H9 (cell line): Measurements from ENCODE around the gene FANCC. TPM values are rescaled to one million over a fixed set of nuclear protein-coding genes. Genes with fewer than 3 reads are reported as not detected.

ENCODE experiments used
- DNase-seq: peaks from one replicate; pipeline ENCODE4 v3.0.0-alpha.2; 2017
- H2AFZ ChIP-seq: one replicate; pipeline ENCODE4 v1.6.1; 2013; ENCODE audit warnings: mild to moderate bottlenecking, low read length, control low read depth, moderate library complexity
- H2AK5ac ChIP-seq: 2 replicates; pipeline ENCODE4 v1.6.1; 2013; ENCODE audit warnings: low read length, control low read depth, mixed read lengths; ENCODE audit not compliant: insufficient read length
- H2BK120ac ChIP-seq: one replicate; pipeline ENCODE4 v1.6.1; 2013; ENCODE audit warnings: low read depth, mild to moderate bottlenecking, low read length, control low read depth, inconsistent platforms; ENCODE audit not compliant: poor library complexity, severe bottlenecking
- H2BK12ac ChIP-seq: 2 replicates; pipeline ENCODE4 v1.6.1; 2013; ENCODE audit warnings: low read length, control low read depth, mixed read lengths, low read depth; ENCODE audit not compliant: insufficient read length
- H2BK15ac ChIP-seq: 2 replicates; pipeline ENCODE4 v1.6.1; 2013; ENCODE audit warnings: low read depth, low read length, control low read depth
- H2BK20ac ChIP-seq: one replicate; pipeline ENCODE4 v1.6.1; 2013; ENCODE audit warnings: low read depth, mild to moderate bottlenecking, low read length, control low read depth, inconsistent platforms; ENCODE audit not compliant: poor library complexity, severe bottlenecking
- H2BK5ac ChIP-seq: 2 replicates; pipeline ENCODE4 v1.6.1; 2013; ENCODE audit warnings: low read length, control low read depth, mixed read lengths; ENCODE audit not compliant: insufficient read length
- H3K14ac ChIP-seq: 2 replicates; pipeline ENCODE4 v1.6.1; 2013; ENCODE audit warnings: low read length, control low read depth; ENCODE audit not compliant: insufficient read depth
- H3K18ac ChIP-seq: 2 replicates; pipeline ENCODE4 v1.6.1; 2013; ENCODE audit warnings: low read depth, mild to moderate bottlenecking, mixed read lengths, low read length, control low read depth; ENCODE audit not compliant: insufficient read length
- H3K23ac ChIP-seq: 2 replicates; pipeline ENCODE4 v1.6.1; 2013; ENCODE audit warnings: low read length, control low read depth, mixed read lengths, low read depth; ENCODE audit not compliant: insufficient read length
- H3K23me2 ChIP-seq: 2 replicates; pipeline ENCODE4 v1.6.1; 2013; ENCODE audit warnings: low read depth, mild to moderate bottlenecking, mixed read lengths, low read length, control low read depth; ENCODE audit not compliant: insufficient read length, poor library complexity, severe bottlenecking
- H3K27ac ChIP-seq: 2 replicates; pipeline ENCODE4 v1.5.1; 2013; ENCODE audit warnings: low read length, control low read depth, mixed read lengths, low read depth; ENCODE audit not compliant: insufficient read length
- H3K27me3 ChIP-seq: 2 replicates; pipeline ENCODE4 v1.6.1; 2013; ENCODE audit warnings: low read length, control low read depth, inconsistent platforms; ENCODE audit not compliant: insufficient read depth
- H3K4ac ChIP-seq: 2 replicates; pipeline ENCODE4 v1.6.1; 2013; ENCODE audit warnings: low read depth, mild to moderate bottlenecking, control low read depth, inconsistent platforms, low read length, moderate library complexity
- H3K4me1 ChIP-seq: 2 replicates; pipeline ENCODE4 v1.6.1; 2013; ENCODE audit warnings: low read length, control low read depth, inconsistent platforms; ENCODE audit not compliant: insufficient read depth
- H3K4me2 ChIP-seq: 2 replicates; pipeline ENCODE4 v1.6.1; 2013; ENCODE audit warnings: low read length, control low read depth, mixed read lengths; ENCODE audit not compliant: insufficient read length, insufficient read depth
- H3K56ac ChIP-seq: 2 replicates; pipeline ENCODE4 v1.6.1; 2013; ENCODE audit warnings: low read depth, mild to moderate bottlenecking, mixed read lengths, low read length, control low read depth; ENCODE audit not compliant: insufficient read length
- H3K79me1 ChIP-seq: 2 replicates; pipeline ENCODE4 v1.6.1; 2013; ENCODE audit warnings: low read depth, mild to moderate bottlenecking, moderate library complexity, low read length, control low read depth, inconsistent platforms; ENCODE audit not compliant: insufficient read depth, poor library complexity, severe bottlenecking
- H3K79me2 ChIP-seq: 2 replicates; pipeline ENCODE4 v1.6.1; 2013; ENCODE audit warnings: low read length, control low read depth, inconsistent platforms; ENCODE audit not compliant: insufficient read depth
- H3K9ac ChIP-seq: 2 replicates; pipeline ENCODE4 v1.6.1; 2013; ENCODE audit warnings: low read length, control low read depth, mixed read lengths; ENCODE audit not compliant: insufficient read length; ENCODE audit errors: extremely low read depth
- H3K9me3 ChIP-seq: one replicate; pipeline ENCODE4 v1.6.1; 2013; ENCODE audit warnings: low read depth, low read length, inconsistent platforms; ENCODE audit not compliant: control insufficient read depth
- H3T11ph ChIP-seq: one replicate; pipeline ENCODE4 v1.6.1; 2013; ENCODE audit warnings: mild to moderate bottlenecking, low read length, control low read depth, inconsistent platforms
- H4K20me1 ChIP-seq: one replicate; pipeline ENCODE4 v1.6.1; 2013; ENCODE audit not compliant: control insufficient read depth, insufficient read length, insufficient read depth
- H4K5ac ChIP-seq: 2 replicates; pipeline ENCODE4 v1.6.1; 2013; ENCODE audit warnings: low read depth, mild to moderate bottlenecking, mixed read lengths, low read length, control low read depth; ENCODE audit not compliant: insufficient read length
- H4K8ac ChIP-seq: replicated peaks from 2 replicates; pipeline ENCODE4 v1.6.1; 2013; ENCODE audit warnings: low read length, control low read depth, mixed read lengths, low read depth; ENCODE audit not compliant: insufficient read length
- H4K91ac ChIP-seq: 2 replicates; pipeline ENCODE4 v1.6.1; 2013; ENCODE audit warnings: low read depth, mild to moderate bottlenecking, moderate library complexity, mixed read lengths, low read length, control low read depth; ENCODE audit not compliant: insufficient read length
- H3K27ac Mint-ChIP-seq, 3 experiments: 2 replicates in 2 of 3; 3 replicates in 1 of 3; pipeline ENCODE4 v1.8.0; 2020 to 2021; ENCODE audit warnings: mixed read lengths in 3 of 3, mild to moderate bottlenecking in 1 of 3, moderate library complexity in 1 of 3
- H3K27me3 Mint-ChIP-seq: 2 replicates; pipeline ENCODE4 v1.8.0; 2021; ENCODE audit warnings: low read depth, mild to moderate bottlenecking, moderate library complexity, mixed read lengths
- H3K36me3 Mint-ChIP-seq, 3 experiments: 2 replicates in 2 of 3; 3 replicates in 1 of 3; pipeline ENCODE4 v1.8.0; 2020 to 2021; ENCODE audit warnings: low read depth in 3 of 3, mixed read lengths in 3 of 3; ENCODE audit not compliant: insufficient read depth in 1 of 3
- H3K4me1 Mint-ChIP-seq, 2 experiments: 2 replicates each; pipeline ENCODE4 v1.8.0; 2020; ENCODE audit warnings: mixed read lengths in 2 of 2
- H3K4me3 Mint-ChIP-seq, 2 experiments: 2 replicates in 1 of 2; 3 replicates in 1 of 2; pipeline ENCODE4 v1.8.0; 2020 to 2021; ENCODE audit warnings: mild to moderate bottlenecking in 2 of 2, mixed read lengths in 2 of 2, moderate library complexity in 1 of 2
- H3K9me3 Mint-ChIP-seq, 2 experiments: 2 replicates in 1 of 2; 3 replicates in 1 of 2; pipeline ENCODE4 v1.8.0; 2020; ENCODE audit warnings: mild to moderate bottlenecking in 2 of 2, mixed read lengths in 2 of 2, moderate library complexity in 1 of 2
- CTCF ChIP-seq: fragments of 200-600 bp; sonication (generic); conservative IDR thresholded peaks from 3 replicates; pipeline ENCODE4 v1.8.0; 2021; ENCODE audit warnings: antibody characterized with exemption, mild to moderate bottlenecking
- WGBS: extraction: QIAGEN DNeasy Blood & Tissue Kit; methylation state at CpG from one replicate; pipeline ENCODE4 v1.1.7; 2013; ENCODE audit warnings: missing lambda C conversion rate, low lambda C conversion rate, mixed read lengths; ENCODE audit not compliant: insufficient read length; ENCODE audit errors: extremely low coverage; 5-methylcytosine and 5-hydroxymethylcytosine counted together
- total RNA-seq: library from RNA; stranded (reverse); gene quantifications from 2 replicates; pipeline ENCODE4 v1.2.1, GENCODE V29; 2021

FANCC gene
- total RNA-seq, 1 experiment from 2014 or later = 14.6 TPM

DNA sequence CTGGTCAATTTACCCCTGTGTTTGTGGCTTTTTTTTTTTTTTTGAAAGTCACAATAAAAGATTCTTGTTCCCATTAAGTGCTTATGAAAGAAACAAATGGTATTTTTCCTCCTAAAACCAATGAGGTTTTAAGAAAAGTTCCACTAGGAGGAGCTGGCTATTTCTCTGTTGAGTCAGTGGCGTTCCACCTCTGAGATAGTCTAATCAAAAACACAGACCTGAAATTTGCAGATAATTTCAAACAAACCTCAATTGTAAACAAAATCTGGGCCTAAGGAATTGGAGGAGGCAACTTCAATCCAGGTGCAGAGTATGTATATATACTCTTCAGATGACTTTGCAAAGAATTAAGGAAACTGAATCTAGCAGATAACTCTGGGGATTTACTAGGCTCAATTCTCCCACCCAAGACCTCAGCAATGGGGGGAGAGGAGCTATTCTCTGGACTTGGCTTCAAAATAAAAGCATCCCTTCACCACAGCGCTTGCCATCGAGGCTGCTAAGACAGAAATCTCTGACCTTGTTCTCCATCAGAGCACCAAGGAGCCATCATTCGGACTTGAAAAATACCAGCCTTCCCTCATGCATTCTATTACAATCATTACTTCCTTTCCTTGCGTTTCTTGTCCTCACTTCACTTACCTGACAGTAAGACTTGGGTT is 52.4 kb downstream of the FANCC start:
- no peak overlapping the region for H4K91ac ChIP-seq
- H3K4me2 ChIP-seq = no peak overlapping the region
- no peak overlapping the region for H3K14ac ChIP-seq
- no peaks in the 10 kb centered on the region for H3K4me1 ChIP-seq
- H3K4ac ChIP-seq = no peak overlapping the region
- no peaks in the 10 kb centered on the region for H3K9me3 Mint-ChIP-seq
- no peak overlapping the region for H4K5ac ChIP-seq
- H3K18ac ChIP-seq = no peak overlapping the region
- DNase-seq = no peak
- H3K56ac ChIP-seq = no peak overlapping the region
- no peak overlapping the region for H2BK12ac ChIP-seq
- no peak overlapping the region for H2AFZ ChIP-seq
- H3K9me3 ChIP-seq = no peaks in the 10 kb centered on the region
- no peaks in the 10 kb centered on the region for H4K20me1 ChIP-seq
- H3K27ac ChIP-seq = no peak overlapping the region
- H3K79me2 ChIP-seq = no peaks in the 10 kb centered on the region
- H2BK5ac ChIP-seq = no peak overlapping the region
- WGBS = no CpG with 5 or more reads among the region's 5 CpGs
- no peak overlapping the region for H2AK5ac ChIP-seq
- H2BK15ac ChIP-seq = no peak overlapping the region
- H2BK120ac ChIP-seq = no peak overlapping the region
- H3K23ac ChIP-seq = no peak overlapping the region
- H3T11ph ChIP-seq = no peak overlapping the region
- H3K4me3 Mint-ChIP-seq = no peak overlapping the region
- peak; percentile 55 for TF ChIP-seq CTCF
- no peak overlapping the region for H3K9ac ChIP-seq
- H3K23me2 ChIP-seq = no peaks in the 10 kb centered on the region
- no peaks in the 10 kb centered on the region for H3K27me3 Mint-ChIP-seq
- no peaks in the 10 kb centered on the region for H3K79me1 ChIP-seq
- no peak overlapping the region for H2BK20ac ChIP-seq
- H3K4me1 Mint-ChIP-seq = peaks cover 17 to 21% of the 10 kb centered on the region in 2 experiments
- no peaks in the 10 kb centered on the region for H3K27me3 ChIP-seq
- no peak overlapping the region; a peak in 1 of 7 replicates for H3K27ac Mint-ChIP-seq
- no peak overlapping the region for H4K8ac ChIP-seq
- no peaks in the 10 kb centered on the region for H3K36me3 Mint-ChIP-seq
